Liver (tissue), 3 donors: ENCODE results near the gene TMEM132E.

ENCODE experiments used
- EGR1 ChIP-seq, 2 donors: IDR thresholded peaks; 2 replicates each; pipeline ENCODE4 v1.6.1; 2016 to 2018; ENCODE audit warnings: antibody characterized with exemption in 2 of 2, low read depth in 2 of 2
- FOXA2 ChIP-seq: IDR thresholded peaks from 2 replicates; pipeline ENCODE4 v1.6.1; 2016; ENCODE audit warnings: antibody characterized with exemption
- GABPA ChIP-seq, 2 donors: IDR thresholded peaks in 1 of 2; conservative IDR thresholded peaks in 1 of 2; 2 replicates each; pipeline ENCODE4 v1.6.1; 2016; ENCODE audit warnings: antibody characterized with exemption in 2 of 2, mild to moderate bottlenecking in 1 of 2, moderate library complexity in 1 of 2
- HNF4G ChIP-seq: IDR thresholded peaks from 2 replicates; pipeline ENCODE4 v1.6.1; 2016; ENCODE audit warnings: antibody characterized with exemption
- JUND ChIP-seq, 2 donors: IDR thresholded peaks; 2 replicates each; pipeline ENCODE4 v1.6.1; 2016; ENCODE audit warnings: antibody characterized with exemption in 2 of 2
- RXRA ChIP-seq, 2 donors: IDR thresholded peaks; 2 replicates each; pipeline ENCODE4 v1.6.1; 2017 to 2018; ENCODE audit warnings: antibody characterized with exemption in 2 of 2, mild to moderate bottlenecking in 1 of 2
- SP1 ChIP-seq: IDR thresholded peaks from 2 replicates; pipeline ENCODE4 v1.6.1; 2018; ENCODE audit warnings: antibody characterized with exemption, mild to moderate bottlenecking
- TAF1 ChIP-seq: conservative IDR thresholded peaks from 2 replicates; pipeline ENCODE4 v1.6.1; 2016; ENCODE audit warnings: antibody characterized with exemption, mild to moderate bottlenecking
- YY1 ChIP-seq: IDR thresholded peaks from 2 replicates; pipeline ENCODE4 v1.6.1; 2016; ENCODE audit warnings: antibody characterized with exemption, mild to moderate bottlenecking
- TF ChIP-seq, protein P1 (sequence below): fragments of 150-350 bp; IDR thresholded peaks from 2 replicates; pipeline ENCODE4 v1.5.1; 2017; ENCODE audit warnings: improper control_type of control experiment, low read depth, low read length; ENCODE audit not compliant: missing input control
- TF ChIP-seq, protein P2 (sequence below): IDR thresholded peaks from 2 replicates; pipeline ENCODE4 v1.6.1; 2016; ENCODE audit warnings: antibody characterized with exemption
- TF ChIP-seq, protein P3 (sequence below): IDR thresholded peaks from 2 replicates; pipeline ENCODE4 v1.6.1; 2016; ENCODE audit warnings: antibody characterized with exemption, mild to moderate bottlenecking
- TF ChIP-seq, protein P4 (sequence below): IDR thresholded peaks from 2 replicates; pipeline ENCODE4 v1.6.1; 2016; ENCODE audit warnings: antibody characterized with exemption
- TF ChIP-seq, protein P5 (sequence below): IDR thresholded peaks from 2 replicates; pipeline ENCODE4 v1.6.1; 2016; ENCODE audit warnings: antibody characterized with exemption
- donor health status: healthy.
- donor health status: healthy.

DNA sequence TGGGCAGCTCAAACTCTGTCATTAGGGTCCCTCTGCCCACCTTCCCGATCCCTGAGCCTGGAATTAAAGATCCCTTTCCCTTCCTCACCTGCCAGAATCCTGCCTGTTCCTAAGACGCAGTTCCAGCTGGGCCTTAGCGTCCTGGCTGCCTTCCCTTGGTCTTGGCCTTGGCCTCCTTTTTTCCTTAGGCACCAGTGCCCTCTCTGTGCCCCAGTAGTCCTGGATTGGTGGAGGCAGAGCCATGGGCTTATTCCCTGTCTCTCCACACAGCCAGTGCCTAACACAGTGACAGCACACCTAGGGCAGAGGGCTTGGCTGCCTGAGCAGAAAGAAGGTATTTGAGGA, 3.5 kb downstream of the TMEM132E start:
- TF ChIP-seq JUND (IDR thresholded peaks at IDR 0.05) (no peak), YY1 (no peak), EGR1 (IDR thresholded peaks at IDR 0.05; ENCODE audit: low read depth in 2 of 2) (no peak), GABPA (IDR thresholded peaks at IDR 0.05 in 1 of 2, conservative IDR thresholded peaks at IDR 0.05 in 1 of 2) (no peak), RXRA (IDR thresholded peaks at IDR 0.05) (no peak), TAF1 (no peak), HNF4G (no peak), FOXA2 (no peak), SP1 (no peak)
- TF ChIP-seq, protein P1, sequence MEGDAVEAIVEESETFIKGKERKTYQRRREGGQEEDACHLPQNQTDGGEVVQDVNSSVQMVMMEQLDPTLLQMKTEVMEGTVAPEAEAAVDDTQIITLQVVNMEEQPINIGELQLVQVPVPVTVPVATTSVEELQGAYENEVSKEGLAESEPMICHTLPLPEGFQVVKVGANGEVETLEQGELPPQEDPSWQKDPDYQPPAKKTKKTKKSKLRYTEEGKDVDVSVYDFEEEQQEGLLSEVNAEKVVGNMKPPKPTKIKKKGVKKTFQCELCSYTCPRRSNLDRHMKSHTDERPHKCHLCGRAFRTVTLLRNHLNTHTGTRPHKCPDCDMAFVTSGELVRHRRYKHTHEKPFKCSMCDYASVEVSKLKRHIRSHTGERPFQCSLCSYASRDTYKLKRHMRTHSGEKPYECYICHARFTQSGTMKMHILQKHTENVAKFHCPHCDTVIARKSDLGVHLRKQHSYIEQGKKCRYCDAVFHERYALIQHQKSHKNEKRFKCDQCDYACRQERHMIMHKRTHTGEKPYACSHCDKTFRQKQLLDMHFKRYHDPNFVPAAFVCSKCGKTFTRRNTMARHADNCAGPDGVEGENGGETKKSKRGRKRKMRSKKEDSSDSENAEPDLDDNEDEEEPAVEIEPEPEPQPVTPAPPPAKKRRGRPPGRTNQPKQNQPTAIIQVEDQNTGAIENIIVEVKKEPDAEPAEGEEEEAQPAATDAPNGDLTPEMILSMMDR: no peak
- TF ChIP-seq, protein P2, sequence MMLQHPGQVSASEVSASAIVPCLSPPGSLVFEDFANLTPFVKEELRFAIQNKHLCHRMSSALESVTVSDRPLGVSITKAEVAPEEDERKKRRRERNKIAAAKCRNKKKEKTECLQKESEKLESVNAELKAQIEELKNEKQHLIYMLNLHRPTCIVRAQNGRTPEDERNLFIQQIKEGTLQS: no peak
- TF ChIP-seq, protein P3, sequence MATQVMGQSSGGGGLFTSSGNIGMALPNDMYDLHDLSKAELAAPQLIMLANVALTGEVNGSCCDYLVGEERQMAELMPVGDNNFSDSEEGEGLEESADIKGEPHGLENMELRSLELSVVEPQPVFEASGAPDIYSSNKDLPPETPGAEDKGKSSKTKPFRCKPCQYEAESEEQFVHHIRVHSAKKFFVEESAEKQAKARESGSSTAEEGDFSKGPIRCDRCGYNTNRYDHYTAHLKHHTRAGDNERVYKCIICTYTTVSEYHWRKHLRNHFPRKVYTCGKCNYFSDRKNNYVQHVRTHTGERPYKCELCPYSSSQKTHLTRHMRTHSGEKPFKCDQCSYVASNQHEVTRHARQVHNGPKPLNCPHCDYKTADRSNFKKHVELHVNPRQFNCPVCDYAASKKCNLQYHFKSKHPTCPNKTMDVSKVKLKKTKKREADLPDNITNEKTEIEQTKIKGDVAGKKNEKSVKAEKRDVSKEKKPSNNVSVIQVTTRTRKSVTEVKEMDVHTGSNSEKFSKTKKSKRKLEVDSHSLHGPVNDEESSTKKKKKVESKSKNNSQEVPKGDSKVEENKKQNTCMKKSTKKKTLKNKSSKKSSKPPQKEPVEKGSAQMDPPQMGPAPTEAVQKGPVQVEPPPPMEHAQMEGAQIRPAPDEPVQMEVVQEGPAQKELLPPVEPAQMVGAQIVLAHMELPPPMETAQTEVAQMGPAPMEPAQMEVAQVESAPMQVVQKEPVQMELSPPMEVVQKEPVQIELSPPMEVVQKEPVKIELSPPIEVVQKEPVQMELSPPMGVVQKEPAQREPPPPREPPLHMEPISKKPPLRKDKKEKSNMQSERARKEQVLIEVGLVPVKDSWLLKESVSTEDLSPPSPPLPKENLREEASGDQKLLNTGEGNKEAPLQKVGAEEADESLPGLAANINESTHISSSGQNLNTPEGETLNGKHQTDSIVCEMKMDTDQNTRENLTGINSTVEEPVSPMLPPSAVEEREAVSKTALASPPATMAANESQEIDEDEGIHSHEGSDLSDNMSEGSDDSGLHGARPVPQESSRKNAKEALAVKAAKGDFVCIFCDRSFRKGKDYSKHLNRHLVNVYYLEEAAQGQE: no peak
- TF ChIP-seq, protein P4, sequence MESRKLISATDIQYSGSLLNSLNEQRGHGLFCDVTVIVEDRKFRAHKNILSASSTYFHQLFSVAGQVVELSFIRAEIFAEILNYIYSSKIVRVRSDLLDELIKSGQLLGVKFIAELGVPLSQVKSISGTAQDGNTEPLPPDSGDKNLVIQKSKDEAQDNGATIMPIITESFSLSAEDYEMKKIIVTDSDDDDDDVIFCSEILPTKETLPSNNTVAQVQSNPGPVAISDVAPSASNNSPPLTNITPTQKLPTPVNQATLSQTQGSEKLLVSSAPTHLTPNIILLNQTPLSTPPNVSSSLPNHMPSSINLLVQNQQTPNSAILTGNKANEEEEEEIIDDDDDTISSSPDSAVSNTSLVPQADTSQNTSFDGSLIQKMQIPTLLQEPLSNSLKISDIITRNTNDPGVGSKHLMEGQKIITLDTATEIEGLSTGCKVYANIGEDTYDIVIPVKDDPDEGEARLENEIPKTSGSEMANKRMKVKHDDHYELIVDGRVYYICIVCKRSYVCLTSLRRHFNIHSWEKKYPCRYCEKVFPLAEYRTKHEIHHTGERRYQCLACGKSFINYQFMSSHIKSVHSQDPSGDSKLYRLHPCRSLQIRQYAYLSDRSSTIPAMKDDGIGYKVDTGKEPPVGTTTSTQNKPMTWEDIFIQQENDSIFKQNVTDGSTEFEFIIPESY: no peak
- TF ChIP-seq, protein P5, sequence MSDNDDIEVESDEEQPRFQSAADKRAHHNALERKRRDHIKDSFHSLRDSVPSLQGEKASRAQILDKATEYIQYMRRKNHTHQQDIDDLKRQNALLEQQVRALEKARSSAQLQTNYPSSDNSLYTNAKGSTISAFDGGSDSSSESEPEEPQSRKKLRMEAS: no peak
